CD4-positive, alpha-beta T cell (primary cell): Measurements from ENCODE around the gene SERPINA10. TPM values are rescaled to one million over a fixed set of nuclear protein-coding genes. Genes with fewer than 3 reads are reported as not detected.

Experiments
- ATAC-seq: fragments of 200-7000 bp; cut with Tn5 transposase; one replicate; pipeline ENCODE4 v1.10.0; 2022; ENCODE audit warnings: mild to moderate bottlenecking; ENCODE audit not compliant: poor library complexity
- CTCF ChIA-PET: fragments of 350-600 bp; sonication (Branson Sonifier 250); formaldehyde crosslinking; loops from one replicate; lab custom pipeline; 2021; ENCODE audit warnings: antibody characterized with exemption, inconsistent platforms; lab: Charles Lee
- POLR2A ChIA-PET: fragments of 350-600 bp; sonication (Branson Sonifier 250); formaldehyde crosslinking; loops from one replicate; lab custom pipeline; 2021; ENCODE audit warnings: antibody characterized with exemption, inconsistent platforms; lab: Charles Lee
- DNase-seq, 14 experiments: peaks; one replicate each; pipeline ENCODE4 v3.0.0-alpha.2; 2013 to 2020; ENCODE audit warnings: mixed read lengths in 2 of 14
- H3K27ac ChIP-seq, 2 donors: one replicate each; pipeline versions ENCODE4 v1.5.1 to v1.7.0; 2013; ENCODE audit warnings: low read length in 2 of 2, low read depth in 1 of 2, mild to moderate bottlenecking in 1 of 2
- H3K27me3 ChIP-seq, 2 experiments: 1 replicate in 1 of 2; 2 replicates in 1 of 2; pipeline versions ENCODE4 v1.6.1 to v1.7.0; 2013; ENCODE audit warnings: low read length in 2 of 2, control low read depth in 1 of 2, mild to moderate bottlenecking in 1 of 2, moderate library complexity in 1 of 2; ENCODE audit not compliant: insufficient read depth in 2 of 2, control insufficient read depth in 1 of 2
- H3K36me3 ChIP-seq: one replicate; pipeline ENCODE4 v1.6.1; 2013; ENCODE audit warnings: low read length, control low read depth; ENCODE audit not compliant: insufficient read depth
- H3K4me1 ChIP-seq: one replicate; pipeline ENCODE4 v1.6.1; 2013; ENCODE audit warnings: low read length, control low read depth; ENCODE audit not compliant: insufficient read depth
- H3K4me3 ChIP-seq: one replicate; pipeline ENCODE4 v1.5.1; 2013; ENCODE audit warnings: mild to moderate bottlenecking, low read length, moderate library complexity
- H3K9me3 ChIP-seq, 2 experiments: 1 replicate in 1 of 2; 2 replicates in 1 of 2; pipeline versions ENCODE4 v1.6.1 to v1.7.0; 2013; ENCODE audit warnings: low read length in 2 of 2, mild to moderate bottlenecking in 2 of 2, control low read depth in 1 of 2, moderate library complexity in 1 of 2; ENCODE audit not compliant: control insufficient read depth in 1 of 2, insufficient read depth in 1 of 2
- H3K27ac Mint-ChIP-seq: one replicate; pipeline ENCODE4 v1.8.0; 2020; ENCODE audit warnings: mixed read lengths
- H3K27me3 Mint-ChIP-seq: one replicate; pipeline ENCODE4 v1.8.0; 2021; ENCODE audit warnings: mixed read lengths
- H3K36me3 Mint-ChIP-seq: one replicate; pipeline ENCODE4 v1.8.0; 2021; ENCODE audit warnings: low read depth, mixed read lengths
- H3K4me1 Mint-ChIP-seq: one replicate; pipeline ENCODE4 v1.8.0; 2021; ENCODE audit warnings: low read depth, mixed read lengths
- H3K4me3 Mint-ChIP-seq: one replicate; pipeline ENCODE4 v1.8.0; 2020; ENCODE audit warnings: mild to moderate bottlenecking, mixed read lengths
- H3K9me3 Mint-ChIP-seq: one replicate; pipeline ENCODE4 v1.8.0; 2020; ENCODE audit warnings: mixed read lengths
- intact Hi-C, 2 experiments: fragments of 100-400 bp; cut with DNase I in 1 of 2; cut with micrococcal nuclease in 1 of 2; formaldehyde crosslinking; loops; one replicate each; pipeline versions ENCODE4 v1.15.1 to v1.9.0; 2023 to 2025; cut with DNase I, micrococcal nuclease
- total RNA-seq, 174 experiments: library from RNA in 2 of 174; stranded (reverse) in 2 of 174; gene quantifications; one replicate each; pipeline ENCODE4 v1.2.3 and lab custom pipeline; 2021 to 2026
- TF ChIP-seq, protein P1 (sequence below): fragments of 200-600 bp; IDR thresholded peaks from one replicate; pipeline ENCODE4 v1.8.0; 2022; ENCODE audit warnings: antibody characterized with exemption, mild to moderate bottlenecking

The SERPINA10 gene
- total RNA-seq, 2 experiments from 2014 or later = not detected

- Histone ChIP-seq H3K4me1 (no peaks in the 10 kb centered on the region), H3K4me3 (no peak overlapping the region), H3K9me3 (peaks cover 0 to 8% of the 10 kb centered on the region in 2 experiments), H3K36me3 (no peaks in the 10 kb centered on the region), H3K27ac (no peak overlapping the region), H3K27me3 (peaks cover 0 to 5% of the 10 kb centered on the region in 2 experiments)
- Mint-ChIP-seq H3K9me3 (no peaks in the 10 kb centered on the region), H3K27me3 (no peaks in the 10 kb centered on the region), H3K36me3 (no peaks in the 10 kb centered on the region), H3K27ac (no peak overlapping the region), H3K4me1 (no peaks in the 10 kb centered on the region), H3K4me3 (no peak overlapping the region)
- POLR2A ChIA-PET = no interaction called here
- intact Hi-C loops = no loop called here
- CTCF ChIA-PET = no interaction called here
- TF ChIP-seq, protein P1, sequence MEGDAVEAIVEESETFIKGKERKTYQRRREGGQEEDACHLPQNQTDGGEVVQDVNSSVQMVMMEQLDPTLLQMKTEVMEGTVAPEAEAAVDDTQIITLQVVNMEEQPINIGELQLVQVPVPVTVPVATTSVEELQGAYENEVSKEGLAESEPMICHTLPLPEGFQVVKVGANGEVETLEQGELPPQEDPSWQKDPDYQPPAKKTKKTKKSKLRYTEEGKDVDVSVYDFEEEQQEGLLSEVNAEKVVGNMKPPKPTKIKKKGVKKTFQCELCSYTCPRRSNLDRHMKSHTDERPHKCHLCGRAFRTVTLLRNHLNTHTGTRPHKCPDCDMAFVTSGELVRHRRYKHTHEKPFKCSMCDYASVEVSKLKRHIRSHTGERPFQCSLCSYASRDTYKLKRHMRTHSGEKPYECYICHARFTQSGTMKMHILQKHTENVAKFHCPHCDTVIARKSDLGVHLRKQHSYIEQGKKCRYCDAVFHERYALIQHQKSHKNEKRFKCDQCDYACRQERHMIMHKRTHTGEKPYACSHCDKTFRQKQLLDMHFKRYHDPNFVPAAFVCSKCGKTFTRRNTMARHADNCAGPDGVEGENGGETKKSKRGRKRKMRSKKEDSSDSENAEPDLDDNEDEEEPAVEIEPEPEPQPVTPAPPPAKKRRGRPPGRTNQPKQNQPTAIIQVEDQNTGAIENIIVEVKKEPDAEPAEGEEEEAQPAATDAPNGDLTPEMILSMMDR = no peak
- DNase-seq (no peak), ATAC-seq (no peak)
Observed at GRCh38 chr14:94288610-94289465, 4.2 kb downstream of the SERPINA10 start.

GRCh38 chr14:94285158-94285557 is 7.9 kb downstream of the SERPINA10 start:
- no peak overlapping the region for H3K4me3 Mint-ChIP-seq
- ATAC-seq = no peak

DNA sequence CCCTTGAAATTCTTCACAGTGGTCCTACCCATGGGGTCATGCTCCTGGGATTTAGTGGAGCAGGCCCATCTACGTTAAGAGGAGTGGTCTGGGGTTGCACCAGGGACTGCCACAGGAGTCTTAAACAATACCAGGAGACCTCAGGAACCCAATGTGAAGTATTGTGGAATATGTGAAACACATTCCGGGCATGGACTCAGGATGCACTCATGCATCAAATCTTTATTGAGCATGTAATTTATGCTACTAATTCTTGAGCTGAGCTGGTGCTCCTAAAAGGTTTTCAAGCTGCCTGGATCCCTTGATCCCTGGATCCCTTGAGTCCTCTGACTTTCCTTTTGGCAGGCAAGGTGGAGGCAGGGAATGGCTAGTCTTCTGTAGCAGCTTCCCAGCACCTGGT is 8.8 kb downstream of the SERPINA10 start:
- H3K27me3 Mint-ChIP-seq = no peaks in the 10 kb centered on the region
- H3K27ac ChIP-seq = no peak overlapping the region
- TF ChIP-seq, protein P1 = no peak
- no peak for ATAC-seq
- no peak for DNase-seq
- POLR2A ChIA-PET = no interaction called here
- no peak overlapping the region for H3K4me3 ChIP-seq
- no peaks in the 10 kb centered on the region for H3K4me1 Mint-ChIP-seq
- no peaks in the 10 kb centered on the region for H3K36me3 Mint-ChIP-seq
- H3K27me3 ChIP-seq = peaks cover 0 to 5% of the 10 kb centered on the region in 2 experiments
- H3K36me3 ChIP-seq = no peaks in the 10 kb centered on the region
- H3K4me3 Mint-ChIP-seq = no peak overlapping the region
- CTCF ChIA-PET = no interaction called here
- no peaks in the 10 kb centered on the region for H3K9me3 Mint-ChIP-seq
- H3K9me3 ChIP-seq = no peaks in the 10 kb centered on the region
- H3K4me1 ChIP-seq = no peaks in the 10 kb centered on the region
- intact Hi-C loops = no loop called here
- no peak overlapping the region for H3K27ac Mint-ChIP-seq

More at GRCh38 chr14:94285158-94285557, 7.9 kb downstream of the SERPINA10 start:
- peaks cover 0 to 5% of the 10 kb centered on the region in 2 experiments for H3K27me3 ChIP-seq
- Mint-ChIP-seq H3K27me3 (no peaks in the 10 kb centered on the region), H3K36me3 (no peaks in the 10 kb centered on the region), H3K4me1 (no peaks in the 10 kb centered on the region), H3K27ac (no peak overlapping the region), H3K9me3 (no peaks in the 10 kb centered on the region)
- no peak overlapping the region for H3K4me3 ChIP-seq
- H3K27ac ChIP-seq = no peak overlapping the region
- intact Hi-C loops = no loop called here
- CTCF ChIA-PET = no interaction called here
- no peaks in the 10 kb centered on the region for H3K4me1 ChIP-seq
- TF ChIP-seq, protein P1 = no peak
- H3K36me3 ChIP-seq = no peaks in the 10 kb centered on the region
- POLR2A ChIA-PET = no interaction called here
- no peak for DNase-seq
- H3K9me3 ChIP-seq = no peaks in the 10 kb centered on the region
